PC-3 (cell line): ENCODE results near the gene PTTG2. TPM values are rescaled to one million over a fixed set of nuclear protein-coding genes. Genes with fewer than 3 reads are reported as not detected.

Experiments used
- ATAC-seq: fragments of 200-7000 bp; cut with Tn5 transposase; 2 replicates; pipeline ENCODE4 v1.9.1; 2020; ENCODE audit warnings: mild to moderate bottlenecking, moderate library complexity
- BruUV-seq: library from RNA; stranded (reverse); fragments of 400-500 nt; replicated peaks from 2 replicates; lab custom pipeline; 2021; lab: Mats Ljungman, UMichigan
- CTCF ChIA-PET: fragments of 300-600 bp; sonication (Branson Sonifier 250); formaldehyde crosslinking; loops from one replicate; lab custom pipeline; 2022; ENCODE audit warnings: antibody characterized with exemption; lab: Charles Lee
- POLR2A ChIA-PET: fragments of 300-600 bp; sonication (Branson Sonifier 250); formaldehyde crosslinking; loops from one replicate; lab custom pipeline; 2022; ENCODE audit warnings: antibody characterized with exemption; ENCODE audit not compliant: unreplicated experiment; lab: Charles Lee
- DNase-seq: peaks from one replicate; pipeline ENCODE4 v3.0.0-alpha.2; 2015
- H2AFZ ChIP-seq: fragments of 300-600 bp; sonication (generic); 2 replicates; pipeline ENCODE4 v1.6.0; 2016; ENCODE audit warnings: antibody characterized with exemption, low read length
- H3F3A ChIP-seq: fragments of 300-600 bp; sonication (generic); one replicate; pipeline ENCODE4 v1.6.0; 2017; ENCODE audit warnings: antibody characterized with exemption, low read length, control low read depth, mild to moderate bottlenecking; ENCODE audit not compliant: unreplicated experiment
- H3K27ac ChIP-seq: fragments of 300-600 bp; sonication (generic); 2 replicates; pipeline ENCODE4 v1.5.1; 2016; ENCODE audit warnings: mild to moderate bottlenecking, low read length
- H3K27me3 ChIP-seq: fragments of 300-600 bp; sonication (generic); 2 replicates; pipeline ENCODE4 v1.6.1; 2016; ENCODE audit warnings: low read length, mixed read lengths
- H3K36me3 ChIP-seq: fragments of 300-600 bp; sonication (generic); 2 replicates; pipeline ENCODE4 v1.6.1; 2016; ENCODE audit warnings: low read depth, mixed run types, low read length, mixed read lengths
- H3K4me1 ChIP-seq: fragments of 300-600 bp; sonication (generic); 2 replicates; pipeline ENCODE4 v1.5.1; 2016; ENCODE audit warnings: low read length; ENCODE audit not compliant: insufficient read depth
- H3K4me2 ChIP-seq: fragments of 300-600 bp; sonication (generic); 2 replicates; pipeline ENCODE4 v1.6.0; 2016; ENCODE audit warnings: low read length
- H3K4me3 ChIP-seq: fragments of 300-600 bp; sonication (generic); 2 replicates; pipeline ENCODE4 v1.5.1; 2016; ENCODE audit warnings: mild to moderate bottlenecking, low read length, mixed read lengths
- H3K79me2 ChIP-seq: fragments of 300-600 bp; sonication (generic); 2 replicates; pipeline ENCODE4 v1.6.1; 2017; ENCODE audit warnings: low read length, mixed read lengths
- H3K9ac ChIP-seq: fragments of 300-600 bp; sonication (generic); 2 replicates; pipeline ENCODE4 v1.6.0; 2016; ENCODE audit warnings: mild to moderate bottlenecking, low read length
- H3K9me2 ChIP-seq: fragments of 300-600 bp; sonication (generic); replicated peaks from 2 replicates; pipeline ENCODE4 v1.6.1; 2016; ENCODE audit warnings: mixed run types, low read length, mixed read lengths
- H3K9me3 ChIP-seq: fragments of 300-600 bp; sonication (generic); 2 replicates; pipeline ENCODE4 v1.6.1; 2016; ENCODE audit warnings: low read length, mixed read lengths
- H4K20me1 ChIP-seq: fragments of 300-600 bp; sonication (generic); 2 replicates; pipeline ENCODE4 v1.6.1; 2016; ENCODE audit warnings: low read length, mixed read lengths
- EZH2 ChIP-seq: fragments of 300-600 bp; sonication (generic); IDR thresholded peaks from one replicate; pipeline ENCODE4 v1.6.1; 2017; ENCODE audit warnings: antibody characterized with exemption, mild to moderate bottlenecking, low read length; ENCODE audit not compliant: unreplicated experiment
- EZH2phosphoT487 ChIP-seq: fragments of 300-600 bp; sonication (generic); IDR thresholded peaks from 2 replicates; pipeline ENCODE4 v1.6.1; 2018; ENCODE audit warnings: mild to moderate bottlenecking, antibody characterized with exemption, low read length, borderline replicate concordance
- intact Hi-C: fragments of 100-400 bp; cut with micrococcal nuclease; formaldehyde crosslinking; loops from 2 replicates; pipeline ENCODE4 v1.9.0; 2023
- total RNA-seq: library from RNA; depleted of rRNA; stranded (reverse); fragments of >200 nt; gene quantifications from 2 replicates; pipeline ENCODE4 v1.2.3, GENCODE V29; 2014
- TF ChIP-seq, protein P1 (sequence below): fragments of 300-600 bp; sonication (generic); conservative IDR thresholded peaks from 2 replicates; pipeline ENCODE4 v1.5.1; 2017; ENCODE audit warnings: antibody characterized with exemption, low read depth, mild to moderate bottlenecking, low read length

Gene PTTG2
- total RNA-seq, 1 experiment from 2014 or later: not detected

DNA sequence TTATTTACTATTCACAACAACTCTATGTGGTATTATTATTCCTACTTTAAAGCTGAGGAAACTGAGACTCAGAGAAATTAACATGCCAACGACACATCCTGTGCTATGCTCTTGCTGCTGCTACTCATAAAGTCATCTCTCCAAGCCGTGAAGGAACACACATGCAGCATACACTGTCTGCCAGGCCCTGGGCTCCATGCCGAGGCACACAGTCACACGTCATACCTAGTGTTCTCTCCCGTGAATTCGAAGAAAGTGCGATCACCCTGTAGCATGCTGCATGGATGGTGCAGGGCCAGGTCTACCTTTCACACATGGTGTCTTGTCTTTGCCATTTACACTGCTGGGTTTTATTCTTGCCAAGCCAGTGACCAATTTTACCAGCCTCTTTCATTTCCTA, 35.3 kb upstream of the PTTG2 start:
- no peak for ATAC-seq
- ChIA-PET POLR2A (no interaction called here), CTCF (no interaction called here)
- Histone ChIP-seq H2AFZ (no peak overlapping the region), H3F3A (no peaks in the 10 kb centered on the region), H3K36me3 (no peaks in the 10 kb centered on the region), H3K4me2 (no peak overlapping the region), H4K20me1 (no peaks in the 10 kb centered on the region), H3K27me3 (no peaks in the 10 kb centered on the region), H3K9me3 (no peaks in the 10 kb centered on the region), H3K9me2 (no peaks in the 10 kb centered on the region), H3K4me1 (no peaks in the 10 kb centered on the region), H3K27ac (no peak overlapping the region), H3K79me2 (no peaks in the 10 kb centered on the region), H3K9ac (no peak overlapping the region), H3K4me3 (no peak overlapping the region)
- intact Hi-C loops: no loop called here
- DNase-seq: no peak
- TF ChIP-seq EZH2 (no peak), EZH2phosphoT487 (no peak)
- TF ChIP-seq, protein P1, sequence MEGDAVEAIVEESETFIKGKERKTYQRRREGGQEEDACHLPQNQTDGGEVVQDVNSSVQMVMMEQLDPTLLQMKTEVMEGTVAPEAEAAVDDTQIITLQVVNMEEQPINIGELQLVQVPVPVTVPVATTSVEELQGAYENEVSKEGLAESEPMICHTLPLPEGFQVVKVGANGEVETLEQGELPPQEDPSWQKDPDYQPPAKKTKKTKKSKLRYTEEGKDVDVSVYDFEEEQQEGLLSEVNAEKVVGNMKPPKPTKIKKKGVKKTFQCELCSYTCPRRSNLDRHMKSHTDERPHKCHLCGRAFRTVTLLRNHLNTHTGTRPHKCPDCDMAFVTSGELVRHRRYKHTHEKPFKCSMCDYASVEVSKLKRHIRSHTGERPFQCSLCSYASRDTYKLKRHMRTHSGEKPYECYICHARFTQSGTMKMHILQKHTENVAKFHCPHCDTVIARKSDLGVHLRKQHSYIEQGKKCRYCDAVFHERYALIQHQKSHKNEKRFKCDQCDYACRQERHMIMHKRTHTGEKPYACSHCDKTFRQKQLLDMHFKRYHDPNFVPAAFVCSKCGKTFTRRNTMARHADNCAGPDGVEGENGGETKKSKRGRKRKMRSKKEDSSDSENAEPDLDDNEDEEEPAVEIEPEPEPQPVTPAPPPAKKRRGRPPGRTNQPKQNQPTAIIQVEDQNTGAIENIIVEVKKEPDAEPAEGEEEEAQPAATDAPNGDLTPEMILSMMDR: no peak
- BruUV-seq: no TSS peak

- POLR2A ChIA-PET: interaction anchor here (0.6 kb wide), 1 partner anchor 853 kb away, joined by 3 read pairs; no protein-coding TSS in a partner anchor
- CTCF ChIA-PET: no interaction called here
These were observed 32.8 kb upstream of the PTTG2 start for GRCh38 chr4:37927434-37927833.

More at GRCh38 chr4:37927434-37927833, 32.8 kb upstream of the PTTG2 start:
- H3K9me3 ChIP-seq: no peaks in the 10 kb centered on the region
- H3K27ac ChIP-seq: no peak overlapping the region
- no peaks in the 10 kb centered on the region for H3K79me2 ChIP-seq
- TF ChIP-seq EZH2 (no peak), EZH2phosphoT487 (no peak)
- TF ChIP-seq, protein P1: no peak
- H3K36me3 ChIP-seq: no peaks in the 10 kb centered on the region
- ATAC-seq (no peak), DNase-seq (no peak)
- H4K20me1 ChIP-seq: no peaks in the 10 kb centered on the region
- no TSS peak for BruUV-seq
- no peak overlapping the region for H3K9ac ChIP-seq
- H2AFZ ChIP-seq: no peak overlapping the region
- intact Hi-C loops: no loop called here
- no peaks in the 10 kb centered on the region for H3K27me3 ChIP-seq
- H3K4me3 ChIP-seq: no peak overlapping the region
- no peaks in the 10 kb centered on the region for H3K4me1 ChIP-seq
- H3K4me2 ChIP-seq: no peak overlapping the region
- H3K9me2 ChIP-seq: no peaks in the 10 kb centered on the region
- H3F3A ChIP-seq: no peaks in the 10 kb centered on the region
